ENCODE data around the gene PRSS48.
"Not testable (repeated sequence)": the region's sequence is repeated elsewhere in the genome, so short reads cannot be mapped to it uniquely, and the experiment has no call there.

PRSS48 gene

DNA sequence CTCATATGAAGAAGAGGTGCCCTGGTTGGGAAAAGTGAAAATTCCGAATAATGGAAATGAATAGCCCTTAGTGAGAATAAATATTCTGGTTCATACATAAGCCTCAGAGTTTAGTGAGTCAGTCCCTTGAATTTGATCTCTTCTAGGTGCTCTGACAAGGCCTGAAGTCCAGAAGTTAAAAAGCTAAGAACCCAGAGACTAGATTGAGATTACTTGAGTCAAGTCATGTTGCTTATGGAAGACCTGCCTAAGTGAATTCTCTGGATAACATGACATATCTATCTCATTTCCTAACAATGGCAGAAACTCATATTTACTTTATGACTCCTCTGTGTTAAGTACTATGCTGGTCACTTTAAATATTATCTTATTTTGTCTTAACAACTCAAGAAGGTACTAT, 10.5 kb upstream of the PRSS48 start:
- DNase-seq = no peak

- DNase-seq = no peak
Measured at GRCh38 chr4:151267104-151267503, 9.9 kb upstream of the PRSS48 start.

- no peak for DNase-seq
Measured at GRCh38 chr4:151267822-151268535, 9.0 kb upstream of the PRSS48 start.

- DNase-seq = not testable (repeated sequence)
Measured at GRCh38 chr4:151268905-151269304, 8.1 kb upstream of the PRSS48 start.

- no peak for DNase-seq
Measured at GRCh38 chr4:151284534-151285245, 7.7 kb downstream of the PRSS48 start.

- no peak for DNase-seq
Measured at GRCh38 chr4:151287409-151287808, 10.4 kb downstream of the PRSS48 start.

DNA sequence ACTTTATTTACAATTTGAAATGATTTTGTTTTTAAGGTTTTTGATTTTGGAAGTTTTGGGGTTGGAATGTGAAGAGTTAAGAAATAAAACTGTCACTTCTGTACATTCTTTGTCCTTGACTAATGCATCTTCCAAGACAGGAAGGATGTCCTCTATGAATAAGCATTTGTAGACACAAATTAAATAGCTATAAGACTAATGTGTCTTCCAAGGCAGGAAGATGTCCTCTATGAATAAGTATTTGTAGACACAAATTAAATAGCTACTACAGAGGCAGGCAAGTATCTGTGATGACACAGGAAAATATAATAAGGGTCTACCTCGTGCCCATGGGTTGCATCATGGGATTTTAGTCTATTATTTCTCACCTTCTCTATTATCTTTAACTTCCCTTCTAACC, 14.5 kb downstream of the PRSS48 start:
- DNase-seq = no peak

DNA sequence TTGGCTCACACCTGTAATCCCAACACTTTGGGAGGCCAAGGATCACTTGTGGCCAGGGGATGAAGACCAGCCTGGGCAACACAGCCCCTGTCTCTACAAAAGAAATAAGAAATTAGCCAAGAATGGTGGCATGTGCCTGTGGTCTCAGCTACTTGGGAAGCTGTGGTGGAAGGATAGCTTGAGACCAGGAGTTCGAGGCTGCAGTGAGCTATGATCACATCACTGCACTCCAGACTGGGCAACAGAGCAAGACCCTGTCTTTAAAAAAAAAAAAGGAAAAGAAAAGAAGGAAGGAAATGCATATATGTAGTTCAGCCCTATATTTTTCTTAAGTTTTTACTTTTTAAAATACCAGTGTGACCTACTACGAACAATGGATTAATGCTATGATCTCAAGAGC, 15.1 kb downstream of the PRSS48 start:
- no peak for DNase-seq

- DNase-seq = no peak
Measured at GRCh38 chr4:151294833-151295496, 18.0 kb downstream of the PRSS48 start.

- DNase-seq = no peak
Measured at GRCh38 chr4:151296227-151296626, 19.3 kb downstream of the PRSS48 start.

- no peak for DNase-seq
Measured at GRCh38 chr4:151297170-151297569, 20.2 kb downstream of the PRSS48 start.

GRCh38 chr4:151302432-151302831, 25.5 kb downstream of the PRSS48 start:
- no peak for DNase-seq

GRCh38 chr4:151304226-151304625, 27.3 kb downstream of the PRSS48 start:
- DNase-seq = no peak

- no peak for DNase-seq
Measured at GRCh38 chr4:151304755-151305154, 27.8 kb downstream of the PRSS48 start.

- DNase-seq = no peak
Measured at GRCh38 chr4:151310124-151310728, 33.3 kb downstream of the PRSS48 start.

- DNase-seq = no peak
Measured at GRCh38 chr4:151313306-151314009, 36.5 kb downstream of the PRSS48 start.

DNA sequence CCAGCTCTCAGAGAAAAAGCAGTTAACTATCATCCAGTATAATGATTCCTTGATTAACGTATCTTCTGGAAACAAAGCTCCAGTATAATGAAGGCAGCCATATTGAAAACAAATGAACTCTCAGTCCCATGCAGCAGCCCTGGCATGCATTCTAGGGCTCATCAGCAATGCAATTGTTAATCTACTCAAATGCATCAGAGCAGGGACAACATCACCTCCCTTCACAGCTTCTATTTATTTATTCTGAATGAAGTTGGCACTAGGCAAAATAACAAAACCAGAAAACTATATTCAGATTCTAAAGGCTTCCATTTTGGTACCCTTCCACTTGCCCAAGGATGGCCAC, 37.0 kb downstream of the PRSS48 start:
- no peak for DNase-seq

- no peak for DNase-seq
Measured at GRCh38 chr4:151314479-151314878, 37.5 kb downstream of the PRSS48 start.

DNA sequence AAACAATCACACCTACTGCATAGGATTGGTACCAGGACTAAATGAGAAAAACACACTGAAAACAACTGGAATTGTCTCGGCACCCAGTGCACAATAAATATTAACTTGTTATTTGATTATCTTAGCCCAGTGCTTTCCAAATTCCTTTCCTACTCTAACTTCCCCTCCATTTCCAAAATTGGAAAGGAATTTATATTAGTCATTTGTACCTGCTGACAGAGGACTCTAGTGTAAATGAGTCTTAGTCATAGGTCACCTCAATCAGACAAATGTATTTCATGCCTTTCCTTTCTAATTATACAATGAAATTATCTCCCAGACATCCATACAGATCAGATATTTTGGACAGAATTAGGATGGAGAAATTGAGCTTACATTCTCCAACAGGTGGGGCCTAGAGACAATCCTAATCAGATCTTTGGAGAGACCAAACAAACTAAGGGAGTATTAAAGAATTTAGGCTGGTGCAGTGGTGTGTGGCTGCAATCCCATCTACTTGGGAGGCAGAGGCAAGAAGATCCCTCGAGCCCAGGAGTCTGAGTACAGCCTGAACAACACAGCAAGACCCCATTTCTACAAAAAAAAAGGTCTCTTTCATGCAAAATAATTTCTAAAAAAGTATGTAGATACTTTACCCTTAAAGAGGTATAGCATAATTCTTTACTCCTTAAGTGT, 38.4 kb downstream of the PRSS48 start:
- peak; percentile 23 for DNase-seq

DNA sequence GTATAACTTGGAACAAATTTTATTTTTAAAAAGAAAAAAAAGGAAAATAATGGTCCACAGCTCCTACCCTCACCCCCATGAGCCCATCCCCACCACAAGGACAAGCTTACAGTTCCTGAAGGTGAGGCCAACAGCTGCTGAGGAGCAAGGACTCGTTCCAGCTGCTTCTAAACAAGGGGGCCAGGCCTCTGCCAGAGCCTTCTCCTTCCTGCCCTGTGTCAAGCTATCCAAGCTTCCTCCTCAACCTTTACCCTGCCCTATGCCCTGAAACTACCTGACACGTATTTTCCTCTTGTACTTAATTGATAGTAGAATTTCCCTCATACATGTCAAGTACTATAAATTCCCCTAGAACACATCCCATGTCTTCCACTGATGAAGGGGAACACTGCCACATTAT, 39.7 kb downstream of the PRSS48 start:
- no peak for DNase-seq

GRCh38 chr4:151318307-151319006, 41.5 kb downstream of the PRSS48 start:
- no peak for DNase-seq

DNA sequence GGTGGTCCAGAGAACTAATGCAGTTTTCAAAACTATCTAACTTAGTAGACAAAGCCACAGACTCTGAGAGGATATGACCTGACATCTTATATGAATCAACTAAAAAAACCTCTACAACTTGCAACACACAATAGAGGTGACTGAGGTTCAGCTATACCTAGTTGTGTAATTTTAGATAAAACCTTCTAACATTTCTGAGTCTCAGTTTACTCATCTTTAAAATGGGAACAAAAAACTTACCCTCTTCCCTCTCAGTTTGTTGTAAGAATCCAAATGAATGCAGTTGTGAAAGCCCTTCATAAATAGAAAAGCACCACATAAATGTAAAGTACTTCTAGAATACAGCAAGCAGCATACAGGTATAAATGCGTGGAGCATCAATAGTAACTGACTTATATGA, 42.5 kb downstream of the PRSS48 start:
- no peak for DNase-seq
